IMR-90 (cell line): ENCODE results near the gene TDRD1. TPM values are rescaled to one million over a fixed set of nuclear protein-coding genes. Genes with fewer than 3 reads are reported as not detected.

Source experiments
- ATAC-seq: fragments of 200-7000 bp; cut with Tn5 transposase; 2 replicates; pipeline ENCODE4 v1.9.1; 2020; ENCODE audit warnings: low read depth, mild to moderate bottlenecking, moderate library complexity
- BruUV-seq: library from RNA; stranded (reverse); fragments of 400-500 nt; replicated peaks from 2 replicates; lab custom pipeline; 2021; lab: Mats Ljungman, UMichigan
- CTCF ChIA-PET: fragments of 300-600 bp; formaldehyde crosslinking; extraction: SDS; loops from one replicate; lab custom pipeline; 2021; ENCODE audit warnings: antibody characterized with exemption; lab: Yijun Ruan, JAX
- POLR2A ChIA-PET: fragments of 300-600 bp; sonication (Branson Sonifier 250); formaldehyde crosslinking; loops from one replicate; lab custom pipeline; 2022; ENCODE audit warnings: antibody characterized with exemption; ENCODE audit not compliant: unreplicated experiment; lab: Charles Lee
- DNase-seq: peaks from one replicate; pipeline ENCODE4 v3.0.0; 2013
- H2AFZ ChIP-seq: replicated peaks from 2 replicates; pipeline ENCODE3; 2013; ENCODE audit warnings: low read length, mild to moderate bottlenecking; ENCODE audit not compliant: poor library complexity
- H2AK5ac ChIP-seq: 2 replicates; pipeline ENCODE4 v1.6.1; 2013; ENCODE audit warnings: low read depth, low read length, inconsistent platforms
- H2AK9ac ChIP-seq: replicated peaks from 2 replicates; pipeline ENCODE3; 2013; ENCODE audit warnings: mild to moderate bottlenecking, low read depth, low read length, moderate library complexity; ENCODE audit not compliant: poor library complexity
- H2BK120ac ChIP-seq: 2 replicates; pipeline ENCODE4 v1.6.1; 2013; ENCODE audit warnings: low read depth, low read length, inconsistent platforms
- H2BK15ac ChIP-seq: 3 replicates; pipeline ENCODE4 v1.6.1; 2013; ENCODE audit warnings: low read depth, low read length, inconsistent platforms
- H2BK20ac ChIP-seq: 2 replicates; pipeline ENCODE4 v1.6.1; 2013; ENCODE audit warnings: low read depth, mild to moderate bottlenecking, inconsistent platforms, low read length, moderate library complexity
- H2BK5ac ChIP-seq: 2 replicates; pipeline ENCODE4 v1.6.1; 2013; ENCODE audit warnings: mild to moderate bottlenecking, low read depth, low read length, inconsistent platforms; ENCODE audit not compliant: poor library complexity, severe bottlenecking
- H3K14ac ChIP-seq: replicated peaks from 2 replicates; pipeline ENCODE4 v1.6.1; 2013; ENCODE audit warnings: low read depth, low read length, inconsistent platforms
- H3K18ac ChIP-seq: 2 replicates; pipeline ENCODE4 v1.6.1; 2013; ENCODE audit warnings: low read depth, low read length, control low read depth
- H3K23ac ChIP-seq: 2 replicates; pipeline ENCODE4 v1.6.1; 2013; ENCODE audit warnings: low read depth, low read length, inconsistent platforms
- H3K27ac ChIP-seq: 2 replicates; pipeline ENCODE4 v1.5.1; 2013; ENCODE audit warnings: mild to moderate bottlenecking, control low read depth, low read length; ENCODE audit not compliant: insufficient read depth
- H3K27me3 ChIP-seq: 2 replicates; pipeline ENCODE4 v1.6.1; 2013; ENCODE audit warnings: low read length; ENCODE audit not compliant: control insufficient read depth, insufficient read depth
- H3K36me3 ChIP-seq: 2 replicates; pipeline ENCODE4 v1.6.1; 2013; ENCODE audit warnings: low read length, mixed read lengths; ENCODE audit not compliant: control insufficient read depth, insufficient read depth
- H3K4ac ChIP-seq: 2 replicates; pipeline ENCODE4 v1.6.1; 2013; ENCODE audit warnings: low read depth, low read length, inconsistent platforms
- H3K4me1 ChIP-seq: 2 replicates; pipeline ENCODE4 v1.6.1; 2013; ENCODE audit warnings: low read length, mixed read lengths; ENCODE audit not compliant: control insufficient read depth, insufficient read depth
- H3K4me2 ChIP-seq: 2 replicates; pipeline ENCODE4 v1.6.1; 2013; ENCODE audit warnings: low read depth, mild to moderate bottlenecking, control low read depth, low read length, moderate library complexity
- H3K4me3 ChIP-seq: 2 replicates; pipeline ENCODE4 v1.5.1; 2013; ENCODE audit warnings: low read depth, mild to moderate bottlenecking, control low read depth, low read length, moderate library complexity; ENCODE audit not compliant: insufficient read depth
- H3K56ac ChIP-seq: 2 replicates; pipeline ENCODE4 v1.6.1; 2013; ENCODE audit warnings: low read length, inconsistent platforms; ENCODE audit not compliant: insufficient read depth; ENCODE audit errors: extremely low read depth
- H3K79me1 ChIP-seq, 2 experiments: 2 replicates each; pipeline ENCODE4 v1.6.1; 2013; ENCODE audit warnings: low read length in 2 of 2, inconsistent platforms in 1 of 2, low read depth in 1 of 2
- H3K9ac ChIP-seq: 2 replicates; pipeline ENCODE4 v1.6.1; 2013; ENCODE audit warnings: low read depth, low read length, control low read depth
- H3K9me1 ChIP-seq: 2 replicates; pipeline ENCODE4 v1.6.1; 2013; ENCODE audit warnings: low read length, inconsistent platforms; ENCODE audit not compliant: insufficient read depth
- H3K9me3 ChIP-seq: 2 replicates; pipeline ENCODE4 v1.6.1; 2013; ENCODE audit warnings: low read length; ENCODE audit not compliant: control insufficient read depth, insufficient read depth
- H4K20me1 ChIP-seq: 2 replicates; pipeline ENCODE4 v1.6.1; 2013; ENCODE audit warnings: low read length, inconsistent platforms; ENCODE audit not compliant: insufficient read depth
- H4K5ac ChIP-seq: 2 replicates; pipeline ENCODE4 v1.6.1; 2013; ENCODE audit warnings: mild to moderate bottlenecking, low read depth, low read length, control low read depth
- H4K8ac ChIP-seq, 2 experiments: 2 replicates each; pipeline ENCODE4 v1.6.1; 2013; ENCODE audit warnings: low read depth in 2 of 2, low read length in 2 of 2, control low read depth in 1 of 2, inconsistent platforms in 1 of 2
- H4K91ac ChIP-seq: 2 replicates; pipeline ENCODE4 v1.6.1; 2013; ENCODE audit warnings: low read depth, low read length, inconsistent platforms; ENCODE audit not compliant: insufficient read depth
- CEBPB ChIP-seq: IDR thresholded peaks from 2 replicates; pipeline ENCODE4 v1.6.1; 2012; ENCODE audit warnings: low read depth, low read length, improper control_type of control experiment
- ELK1 ChIP-seq: fragments of 150-350 bp; IDR thresholded peaks from 2 replicates; pipeline ENCODE4 v1.6.1; 2016; ENCODE audit warnings: low read depth, mild to moderate bottlenecking, low read length, moderate library complexity, borderline replicate concordance
- FOS ChIP-seq: fragments of 150-350 bp; IDR thresholded peaks from 2 replicates; pipeline ENCODE4 v1.6.1; 2016; ENCODE audit warnings: low read depth, low read length
- MAFK ChIP-seq: IDR thresholded peaks from 2 replicates; pipeline ENCODE4 v1.6.1; 2012; ENCODE audit warnings: low read depth, low read length, improper control_type of control experiment
- MAZ ChIP-seq: IDR thresholded peaks from 2 replicates; pipeline ENCODE4 v1.6.1; 2012; ENCODE audit warnings: low read depth, mild to moderate bottlenecking, low read length, improper control_type of control experiment, moderate library complexity, borderline replicate concordance
- MXI1 ChIP-seq: IDR thresholded peaks from 2 replicates; pipeline ENCODE4 v1.6.1; 2012; ENCODE audit warnings: low read depth, mild to moderate bottlenecking, low read length, moderate library complexity, borderline replicate concordance
- NFE2L2 ChIP-seq: fragments of 150-350 bp; IDR thresholded peaks from 2 replicates; pipeline ENCODE4 v1.6.1; 2016; ENCODE audit warnings: low read depth, mild to moderate bottlenecking, low read length
- POLR2A ChIP-seq: IDR thresholded peaks from 2 replicates; pipeline ENCODE4 v1.6.1; 2012; ENCODE audit warnings: mild to moderate bottlenecking, low read depth, low read length
- RAD21 ChIP-seq: IDR thresholded peaks from 2 replicates; pipeline ENCODE4 v1.6.1; 2012; ENCODE audit warnings: low read length, improper control_type of control experiment
- RFX5 ChIP-seq: IDR thresholded peaks from 2 replicates; pipeline ENCODE4 v1.8.0; 2012; ENCODE audit warnings: low read depth, mild to moderate bottlenecking, low read length, moderate library complexity
- SMC3 ChIP-seq: fragments of 150-350 bp; IDR thresholded peaks from 2 replicates; pipeline ENCODE4 v1.6.1; 2016; ENCODE audit warnings: low read depth, mild to moderate bottlenecking, antibody characterized with exemption, low read length, moderate library complexity
- USF2 ChIP-seq: fragments of 150-350 bp; IDR thresholded peaks from 2 replicates; pipeline ENCODE4 v1.6.1; 2017; ENCODE audit warnings: mild to moderate bottlenecking, antibody characterized with exemption, low read length, low read depth
- dilution Hi-C: fragments of 300-500 bp; cut with HindIII; formaldehyde crosslinking; loops from one replicate; pipeline ENCODE4 v1.14.3; 2018; ENCODE audit warnings: low sequenced_read_pairs; ENCODE audit not compliant: unreplicated experiment
- in situ Hi-C: fragments of 300-500 bp; cut with MboI; formaldehyde crosslinking; loops from 3 replicates; pipeline ENCODE4 v1.14.3; 2019; ENCODE audit warnings: low sequenced_read_pairs, inconsistent platforms, mixed read lengths
- intact Hi-C: fragments of 100-400 bp; cut with micrococcal nuclease; formaldehyde crosslinking; loops from 2 replicates; pipeline ENCODE4 v1.10.0; 2022
- polyA plus RNA-seq, 3 experiments: library from polyadenylated mRNA; depleted of rRNA; stranded (reverse); fragments of >200 nt; gene quantifications; 2 replicates each; pipeline ENCODE4 v1.2.3, GENCODE V29; 2012; ENCODE audit warnings: low replicate concordance in 1 of 3
- total RNA-seq: library from RNA; depleted of rRNA; stranded (reverse); fragments of >200 nt; gene quantifications from 2 replicates; pipeline ENCODE4 v1.2.3, GENCODE V29; 2012

TDRD1 gene
- total and polyA plus RNA-seq, 2 of the 4 experiments (the other 2 are of a cell fraction) = not detected

DNA sequence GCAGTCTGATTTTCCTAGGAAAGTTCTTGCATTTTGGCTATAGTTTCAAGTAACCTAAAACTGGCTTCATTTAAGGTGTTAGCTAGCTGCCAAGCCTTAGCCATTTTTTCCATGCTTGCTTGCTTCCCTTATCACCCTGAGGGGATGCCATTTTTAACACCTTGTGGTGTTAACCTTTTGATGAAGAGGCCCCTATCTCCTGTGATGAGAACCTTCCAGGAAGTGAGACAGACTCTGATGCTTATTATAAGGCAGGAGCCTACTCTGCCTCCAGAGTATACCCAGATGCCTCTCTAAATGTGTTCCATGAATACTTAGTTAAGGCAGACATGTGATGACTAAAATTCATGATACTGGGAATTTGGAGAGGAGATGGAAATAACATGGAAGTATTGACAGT lies 55.0 kb downstream of the TDRD1 start:
- TF ChIP-seq ELK1 (no peak), CEBPB (no peak), NFE2L2 (no peak), SMC3 (no peak), POLR2A (no peak), RFX5 (no peak), MAFK (no peak), MXI1 (no peak), FOS (no peak), RAD21 (no peak), USF2 (no peak), MAZ (no peak)
- Histone ChIP-seq H4K91ac (no peak overlapping the region), H3K36me3 (no peaks in the 10 kb centered on the region), H3K4me3 (no peak overlapping the region), H2BK120ac (no peak overlapping the region), H2BK20ac (no peak overlapping the region), H4K5ac (no peak overlapping the region), H2BK5ac (no peak overlapping the region), H3K56ac (no peak overlapping the region), H2AK5ac (no peak overlapping the region), H3K4me1 (no peaks in the 10 kb centered on the region), H4K8ac (no peak overlapping the region), H3K14ac (no peak overlapping the region), H3K79me1 (no peaks in the 10 kb centered on the region), H2AK9ac (no peak overlapping the region), H3K9me3 (no peaks in the 10 kb centered on the region), H2BK15ac (no peak overlapping the region), H3K18ac (no peak overlapping the region), H3K9me1 (no peaks in the 10 kb centered on the region), H4K20me1 (no peaks in the 10 kb centered on the region), H2AFZ (no peak overlapping the region), H3K27me3 (peaks cover 40% of the 10 kb centered on the region), H3K4ac (no peak overlapping the region), H3K9ac (no peak overlapping the region), H3K23ac (no peak overlapping the region), H3K4me2 (no peak overlapping the region), H3K27ac (no peak overlapping the region)
- dilution Hi-C loops = no loop called here
- no peak for ATAC-seq
- intact Hi-C loops = loop anchor here (5.0 kb wide), 1 partner anchor 47 kb away; no protein-coding TSS in a partner anchor
- in situ Hi-C loops = no loop called here
- BruUV-seq = no TSS peak
- CTCF ChIA-PET = no interaction called here
- POLR2A ChIA-PET = no interaction called here
- DNase-seq = no peak
